Natural killer cell (primary cell): ENCODE results near the gene ZNF830. TPM values are rescaled to one million over a fixed set of nuclear protein-coding genes. Genes with fewer than 3 reads are reported as not detected.
A peak's percentile ranks its signal among the peaks of the same experiment; 100 is the strongest.

ENCODE experiments used
- ATAC-seq, 3 donors: fragments of 150-1000 bp in 2 of 3; fragments of 200-7000 bp in 1 of 3; cut with Tn5 transposase; 1 replicate in 1 of 3; 2 replicates in 2 of 3; pipeline ENCODE4 v1.10.0; 2021; ENCODE audit warnings: mild to moderate bottlenecking in 2 of 3, moderate library complexity in 2 of 3
- DNase-seq, 2 donors: peaks; one replicate each; pipeline versions ENCODE4 v3.0.0 to v3.0.0-alpha.2; 2013 to 2021; ENCODE audit warnings: mixed read lengths in 1 of 2
- H3K27ac ChIP-seq: one replicate; pipeline ENCODE4 v1.5.1; 2013; ENCODE audit warnings: mild to moderate bottlenecking, low read length
- H3K27me3 ChIP-seq: one replicate; pipeline ENCODE4 v1.6.1; 2013; ENCODE audit warnings: low read length; ENCODE audit not compliant: control insufficient read depth, insufficient read depth
- H3K36me3 ChIP-seq: one replicate; pipeline ENCODE4 v1.6.1; 2013; ENCODE audit warnings: low read length; ENCODE audit not compliant: control insufficient read depth, insufficient read depth
- H3K4me1 ChIP-seq: one replicate; pipeline ENCODE4 v1.6.1; 2013; ENCODE audit warnings: low read length; ENCODE audit not compliant: control insufficient read depth, insufficient read depth
- H3K4me3 ChIP-seq: one replicate; pipeline ENCODE4 v1.5.1; 2013; ENCODE audit warnings: low read length
- H3K9me3 ChIP-seq: one replicate; pipeline ENCODE4 v1.6.1; 2013; ENCODE audit warnings: low read length; ENCODE audit not compliant: control insufficient read depth, insufficient read depth
- H3K27ac Mint-ChIP-seq, 2 donors: one replicate each; pipeline ENCODE4 v1.8.0; 2022; ENCODE audit warnings: mild to moderate bottlenecking in 2 of 2, mixed read lengths in 2 of 2, moderate library complexity in 1 of 2
- H3K27me3 Mint-ChIP-seq, 2 donors: one replicate each; pipeline ENCODE4 v1.8.0; 2022; ENCODE audit warnings: low read depth in 2 of 2, mixed read lengths in 2 of 2
- H3K36me3 Mint-ChIP-seq: one replicate; pipeline ENCODE4 v1.8.0; 2022; ENCODE audit warnings: mixed read lengths
- H3K4me1 Mint-ChIP-seq, 2 donors: one replicate each; pipeline ENCODE4 v1.8.0; 2022; ENCODE audit warnings: mixed read lengths in 2 of 2
- H3K4me3 Mint-ChIP-seq: one replicate; pipeline ENCODE4 v1.8.0; 2022; ENCODE audit warnings: mild to moderate bottlenecking, moderate library complexity, mixed read lengths
- H3K9me3 Mint-ChIP-seq, 2 donors: one replicate each; pipeline ENCODE4 v1.8.0; 2022; ENCODE audit warnings: mixed read lengths in 2 of 2
- CTCF ChIP-seq: fragments of 200-600 bp; IDR thresholded peaks from one replicate; pipeline ENCODE4 v1.8.0; 2022; ENCODE audit warnings: antibody characterized with exemption
- WGBS: methylation state at CpG from one replicate; pipeline ENCODE4 v1.1.7; 2013; ENCODE audit warnings: missing lambda C conversion rate; ENCODE audit not compliant: insufficient coverage; 5-methylcytosine and 5-hydroxymethylcytosine counted together
- intact Hi-C: fragments of 100-400 bp; cut with micrococcal nuclease; formaldehyde crosslinking; loops from one replicate; pipeline ENCODE4 v1.14.2; 2022
- total RNA-seq, 4 donors: library from RNA; stranded (reverse); fragments of 120-200 nt in 1 of 4; gene quantifications; one replicate each; pipeline versions ENCODE4 v1.2.3 to v1.2.4, GENCODE V29; 2013 to 2022

The ZNF830 gene
- total RNA-seq, 3 donors from 2014 or later (not counting 1 experiment from before 2014, with no cell fraction given) = 33.2 to 44.4 (median 34.3) TPM

GRCh38 chr17:35002876-35003551, 41.7 kb downstream of the ZNF830 start:
- no peak overlapping the region for H3K4me3 Mint-ChIP-seq
- no peaks in the 10 kb centered on the region for H3K36me3 Mint-ChIP-seq
- Histone ChIP-seq H3K9me3 (no peaks in the 10 kb centered on the region), H3K27me3 (no peaks in the 10 kb centered on the region), H3K4me3 (no peak overlapping the region), H3K36me3 (peaks cover 19% of the 10 kb centered on the region), H3K27ac (no peak overlapping the region), H3K4me1 (peaks cover 6% of the 10 kb centered on the region)
- intact Hi-C loops = no loop called here
- DNase-seq = no peak
- peaks cover 5% of the 10 kb centered on the region in 2 donors for H3K4me1 Mint-ChIP-seq
- 94% methylated on average over 15 of the region's 15 CpGs for WGBS
- H3K27me3 Mint-ChIP-seq = no peaks in the 10 kb centered on the region
- no peak for TF ChIP-seq CTCF
- peak overlapping the region in 1 of 2 donors; percentile 11 for H3K27ac Mint-ChIP-seq
- no peak for ATAC-seq
- no peaks in the 10 kb centered on the region for H3K9me3 Mint-ChIP-seq

GRCh38 chr17:35003778-35004177, 42.4 kb downstream of the ZNF830 start:
- Histone ChIP-seq H3K27ac (no peak overlapping the region), H3K4me1 (peaks cover under 1% of the 10 kb centered on the region), H3K9me3 (no peaks in the 10 kb centered on the region), H3K27me3 (no peaks in the 10 kb centered on the region), H3K36me3 (peaks cover 18% of the 10 kb centered on the region), H3K4me3 (no peak overlapping the region)
- Mint-ChIP-seq H3K27me3 (no peaks in the 10 kb centered on the region), H3K4me3 (no peak overlapping the region), H3K36me3 (no peaks in the 10 kb centered on the region), H3K9me3 (no peaks in the 10 kb centered on the region), H3K4me1 (no peaks in the 10 kb centered on the region), H3K27ac (peak overlapping the region; percentile 45 to 49)
- DNase-seq (no peak), ATAC-seq (no peak)
- WGBS = 98% methylated on average over 3 of the region's 4 CpGs
- intact Hi-C loops = no loop called here
- no peak for TF ChIP-seq CTCF

GRCh38 chr17:35006345-35006744, 45.0 kb downstream of the ZNF830 start:
- peaks cover 33% of the 10 kb centered on the region for H3K36me3 ChIP-seq
- no peak overlapping the region for H3K27ac ChIP-seq
- no peak for ATAC-seq
- TF ChIP-seq CTCF = no peak
- Mint-ChIP-seq H3K4me3 (no peak overlapping the region), H3K27me3 (no peaks in the 10 kb centered on the region), H3K36me3 (peaks cover 7% of the 10 kb centered on the region), H3K27ac (peak overlapping the region in 1 of 2 donors; percentile 49), H3K9me3 (no peaks in the 10 kb centered on the region), H3K4me1 (no peaks in the 10 kb centered on the region)
- intact Hi-C loops = no loop called here
- no peak for DNase-seq
- no peaks in the 10 kb centered on the region for H3K27me3 ChIP-seq
- no peaks in the 10 kb centered on the region for H3K9me3 ChIP-seq
- WGBS = 89% methylated on average over 4 of the region's 4 CpGs
- H3K4me3 ChIP-seq = no peak overlapping the region
- H3K4me1 ChIP-seq = no peaks in the 10 kb centered on the region

GRCh38 chr17:35006961-35007360, 45.6 kb downstream of the ZNF830 start:
- Mint-ChIP-seq H3K4me3 (no peak overlapping the region), H3K9me3 (no peaks in the 10 kb centered on the region), H3K27ac (peak overlapping the region; percentile 51 to 75), H3K27me3 (no peaks in the 10 kb centered on the region), H3K4me1 (no peaks in the 10 kb centered on the region), H3K36me3 (peaks cover 7% of the 10 kb centered on the region)
- no peak for ATAC-seq
- DNase-seq = no peak
- H3K27me3 ChIP-seq = no peaks in the 10 kb centered on the region
- no peaks in the 10 kb centered on the region for H3K9me3 ChIP-seq
- TF ChIP-seq CTCF = no peak
- peaks cover 35% of the 10 kb centered on the region for H3K36me3 ChIP-seq
- H3K27ac ChIP-seq = no peak overlapping the region
- no peaks in the 10 kb centered on the region for H3K4me1 ChIP-seq
- no peak overlapping the region for H3K4me3 ChIP-seq
- intact Hi-C loops = no loop called here
- 96% methylated on average over 1 of the region's 1 CpG for WGBS
